Measurements from ENCODE around the gene SDK1. TPM values are rescaled to one million over a fixed set of nuclear protein-coding genes. Genes with fewer than 3 reads are reported as not detected.

The SDK1 gene
- total RNA-seq, 4 donors from 2014 or later: 2.5 to 12.9 (median 6.1) TPM

GRCh38 chr7:3882782-3883181 is 581.7 kb downstream of the SDK1 start:
- 81% methylated on average over 5 of the region's 5 CpGs for WGBS
- no peaks in the 10 kb centered on the region for H3K27me3 ChIP-seq
- no peak for DNase-seq (ENCODE audit: low spot score in 2 of 2)

DNA sequence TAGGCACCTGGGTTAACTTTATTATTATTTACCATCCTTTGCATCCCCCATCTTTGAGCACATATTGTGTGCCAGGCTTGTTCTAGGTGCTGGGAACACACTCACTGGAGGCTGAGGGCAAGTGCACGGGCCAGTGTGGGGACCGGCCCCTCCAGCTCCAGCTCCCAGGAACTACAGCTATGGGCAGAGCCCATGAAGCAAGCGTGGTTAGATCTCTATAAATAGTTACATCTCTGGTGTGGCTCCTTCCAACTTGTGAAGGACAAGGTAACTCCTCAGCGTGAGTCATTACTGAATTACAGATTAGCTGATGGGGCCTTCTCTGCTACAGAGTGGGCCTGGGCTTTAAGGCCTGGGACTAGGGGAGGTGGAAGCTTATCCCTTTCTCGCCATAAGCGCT is 583.5 kb downstream of the SDK1 start:
- no peaks in the 10 kb centered on the region for H3K36me3 ChIP-seq
- H3K27me3 ChIP-seq: no peaks in the 10 kb centered on the region
- no peak overlapping the region for H3K4me3 ChIP-seq
- no peak for DNase-seq (ENCODE audit: low spot score in 2 of 2)
- TF ChIP-seq POLR2AphosphoS5 (IDR thresholded peaks at IDR 0.05) (no peak), POLR2A (IDR thresholded peaks at IDR 0.05) (no peak), EP300 (IDR thresholded peaks at IDR 0.05) (no peak)
- TF ChIP-seq, protein P1, sequence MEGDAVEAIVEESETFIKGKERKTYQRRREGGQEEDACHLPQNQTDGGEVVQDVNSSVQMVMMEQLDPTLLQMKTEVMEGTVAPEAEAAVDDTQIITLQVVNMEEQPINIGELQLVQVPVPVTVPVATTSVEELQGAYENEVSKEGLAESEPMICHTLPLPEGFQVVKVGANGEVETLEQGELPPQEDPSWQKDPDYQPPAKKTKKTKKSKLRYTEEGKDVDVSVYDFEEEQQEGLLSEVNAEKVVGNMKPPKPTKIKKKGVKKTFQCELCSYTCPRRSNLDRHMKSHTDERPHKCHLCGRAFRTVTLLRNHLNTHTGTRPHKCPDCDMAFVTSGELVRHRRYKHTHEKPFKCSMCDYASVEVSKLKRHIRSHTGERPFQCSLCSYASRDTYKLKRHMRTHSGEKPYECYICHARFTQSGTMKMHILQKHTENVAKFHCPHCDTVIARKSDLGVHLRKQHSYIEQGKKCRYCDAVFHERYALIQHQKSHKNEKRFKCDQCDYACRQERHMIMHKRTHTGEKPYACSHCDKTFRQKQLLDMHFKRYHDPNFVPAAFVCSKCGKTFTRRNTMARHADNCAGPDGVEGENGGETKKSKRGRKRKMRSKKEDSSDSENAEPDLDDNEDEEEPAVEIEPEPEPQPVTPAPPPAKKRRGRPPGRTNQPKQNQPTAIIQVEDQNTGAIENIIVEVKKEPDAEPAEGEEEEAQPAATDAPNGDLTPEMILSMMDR (IDR thresholded peaks at IDR 0.05): no peak
- H3K27ac ChIP-seq: no peak overlapping the region
- no peaks in the 10 kb centered on the region for H3K9me3 ChIP-seq
- H3K4me1 ChIP-seq: peaks cover 5% of the 10 kb centered on the region
- 64% methylated on average over 4 of the region's 6 CpGs for WGBS

More at GRCh38 chr7:3882782-3883181, 581.7 kb downstream of the SDK1 start:
- no peak overlapping the region for H3K27ac ChIP-seq
- H3K9me3 ChIP-seq: no peaks in the 10 kb centered on the region
- H3K36me3 ChIP-seq: no peaks in the 10 kb centered on the region
- TF ChIP-seq, protein P1 (IDR thresholded peaks at IDR 0.05): no peak
- TF ChIP-seq POLR2A (IDR thresholded peaks at IDR 0.05): no peak
- TF ChIP-seq POLR2AphosphoS5 (IDR thresholded peaks at IDR 0.05): no peak
- no peak for TF ChIP-seq EP300 (IDR thresholded peaks at IDR 0.05)
- H3K4me1 ChIP-seq: peaks cover 5% of the 10 kb centered on the region
- no peak overlapping the region for H3K4me3 ChIP-seq

DNA sequence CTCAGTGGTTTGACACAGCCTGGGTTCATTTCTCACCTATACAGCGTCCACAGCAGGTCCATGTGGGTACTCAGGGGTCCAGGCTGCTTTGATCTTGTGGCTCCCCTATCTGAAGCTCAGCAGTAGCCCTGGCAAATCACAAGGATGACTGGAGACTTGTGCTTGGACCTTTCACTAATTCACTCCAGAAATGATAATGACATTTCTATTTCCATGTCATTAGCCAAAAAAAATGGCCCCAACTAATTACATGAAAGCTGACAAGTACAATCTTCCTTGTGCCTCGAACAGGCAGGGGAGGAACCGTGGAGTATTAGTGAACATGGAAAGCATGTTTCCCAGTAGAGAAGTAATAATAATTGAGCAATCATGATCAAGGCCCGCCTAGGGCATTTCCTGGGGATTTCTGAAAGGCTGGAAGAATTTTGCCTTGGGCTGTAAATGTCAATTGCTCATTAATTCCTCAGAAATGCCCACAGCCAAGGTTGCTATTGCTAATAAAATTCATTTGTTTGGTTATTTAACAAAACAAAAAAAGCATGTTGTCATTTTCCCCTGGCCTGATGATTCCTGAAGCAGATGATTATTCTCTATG is 586.1 kb downstream of the SDK1 start:
- whole genome bisulfite sequencing: 49% methylated on average over 4 of the region's 4 CpGs
- TF ChIP-seq EP300 (IDR thresholded peaks at IDR 0.05) (no peak), POLR2AphosphoS5 (IDR thresholded peaks at IDR 0.05) (no peak), POLR2A (IDR thresholded peaks at IDR 0.05) (no peak)
- TF ChIP-seq, protein P1 (IDR thresholded peaks at IDR 0.05): no peak
- Histone ChIP-seq H3K36me3 (no peaks in the 10 kb centered on the region), H3K27me3 (no peaks in the 10 kb centered on the region), H3K4me1 (peaks cover 6% of the 10 kb centered on the region), H3K4me3 (no peak overlapping the region), H3K9me3 (no peaks in the 10 kb centered on the region), H3K27ac (peak overlapping the region; percentile 67)
- DNase-seq (ENCODE audit: low spot score in 2 of 2): no peak

DNA sequence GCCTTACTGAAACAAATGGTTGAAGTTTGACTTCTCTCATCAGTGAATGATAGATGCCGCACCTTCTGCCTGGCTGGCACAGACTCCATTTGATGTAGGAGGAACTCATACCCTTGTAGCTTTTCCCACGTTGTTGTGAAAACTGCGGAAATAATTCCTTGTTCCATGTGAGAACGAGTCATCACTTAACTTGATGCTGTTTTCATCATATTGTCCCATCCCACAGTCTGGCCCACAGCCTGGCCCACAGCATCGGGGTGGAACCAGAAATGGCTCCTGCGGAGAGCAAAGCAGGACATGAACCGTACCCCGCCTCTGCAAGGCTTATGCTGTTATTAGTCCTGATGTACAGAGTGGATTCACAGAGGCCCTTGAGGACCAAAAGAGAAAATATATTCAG is 587.0 kb downstream of the SDK1 start:
- Histone ChIP-seq H3K4me3 (no peak overlapping the region), H3K27me3 (no peaks in the 10 kb centered on the region), H3K36me3 (no peaks in the 10 kb centered on the region), H3K9me3 (no peaks in the 10 kb centered on the region), H3K4me1 (peaks cover 14% of the 10 kb centered on the region), H3K27ac (peak overlapping the region; percentile 67)
- no peak for TF ChIP-seq EP300 (IDR thresholded peaks at IDR 0.05)
- peak in 1 of 3 donors; percentile 36 for TF ChIP-seq POLR2AphosphoS5 (IDR thresholded peaks at IDR 0.05)
- DNase-seq (ENCODE audit: low spot score in 2 of 2): peak in 1 of 2 donors; percentile 84
- 44% methylated on average over 8 of the region's 8 CpGs for WGBS

DNA sequence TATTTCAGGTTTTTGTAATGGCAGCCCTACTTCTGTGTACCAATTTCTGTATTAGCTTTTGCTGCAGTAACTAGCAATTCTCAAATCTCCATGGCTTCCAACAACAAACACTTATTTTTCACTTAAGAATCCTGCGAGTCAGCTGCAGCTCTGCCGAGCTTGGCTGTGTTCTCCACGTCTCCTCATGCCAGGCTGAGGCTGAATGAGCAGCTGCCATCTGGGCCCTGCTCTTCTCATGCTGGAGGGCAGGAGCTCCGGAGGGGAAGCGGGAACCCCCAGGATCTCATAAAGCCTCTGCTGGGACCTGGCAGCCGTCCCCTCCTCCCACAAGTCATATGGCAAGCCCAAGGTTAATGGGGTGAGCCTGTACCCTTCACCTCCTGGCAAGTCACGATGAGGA is 591.1 kb downstream of the SDK1 start:
- H3K36me3 ChIP-seq: no peaks in the 10 kb centered on the region
- no peak overlapping the region for H3K4me3 ChIP-seq
- H3K4me1 ChIP-seq: peaks cover 15% of the 10 kb centered on the region
- WGBS: 43% methylated on average over 5 of the region's 7 CpGs
- H3K27me3 ChIP-seq: no peaks in the 10 kb centered on the region
- no peak overlapping the region for H3K27ac ChIP-seq
- TF ChIP-seq EP300 (IDR thresholded peaks at IDR 0.05) (no peak), POLR2A (IDR thresholded peaks at IDR 0.05) (no peak), POLR2AphosphoS5 (IDR thresholded peaks at IDR 0.05) (no peak)
- TF ChIP-seq, protein P1 (IDR thresholded peaks at IDR 0.05): no peak
- H3K9me3 ChIP-seq: no peaks in the 10 kb centered on the region
- no peak for DNase-seq (ENCODE audit: low spot score in 2 of 2)

DNA sequence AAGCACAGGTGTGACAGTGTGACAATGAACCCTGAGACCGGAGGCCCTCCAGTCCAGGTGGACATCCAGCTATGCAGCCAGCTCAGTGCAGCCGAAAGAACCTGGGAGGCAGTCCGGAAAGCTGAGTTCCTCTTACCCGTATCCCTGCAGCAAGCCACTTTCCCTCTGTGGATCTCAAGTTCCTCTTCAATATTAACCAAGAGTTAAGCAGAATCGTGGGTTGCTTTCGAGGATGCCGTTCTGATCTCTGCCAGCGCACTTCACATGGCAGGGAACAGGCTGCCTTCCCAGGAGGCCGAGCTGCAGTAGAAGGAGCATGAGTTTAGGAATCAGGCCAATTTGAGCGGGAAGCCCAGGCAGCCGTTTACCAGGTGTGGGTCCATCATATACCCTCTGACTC is 591.6 kb downstream of the SDK1 start:
- no peak for TF ChIP-seq POLR2A (IDR thresholded peaks at IDR 0.05)
- no peak for TF ChIP-seq EP300 (IDR thresholded peaks at IDR 0.05)
- TF ChIP-seq, protein P1 (IDR thresholded peaks at IDR 0.05): no peak
- TF ChIP-seq POLR2AphosphoS5 (IDR thresholded peaks at IDR 0.05): no peak
- H3K36me3 ChIP-seq: no peaks in the 10 kb centered on the region
- H3K27me3 ChIP-seq: no peaks in the 10 kb centered on the region
- H3K27ac ChIP-seq: no peak overlapping the region
- H3K4me1 ChIP-seq: peaks cover 15% of the 10 kb centered on the region
- no peak for DNase-seq (ENCODE audit: low spot score in 2 of 2)
- no peaks in the 10 kb centered on the region for H3K9me3 ChIP-seq
- no peak overlapping the region for H3K4me3 ChIP-seq
- 55% methylated on average over 11 of the region's 11 CpGs for WGBS
